B cell (primary cell): ENCODE data around the gene SIGMAR1. TPM values are rescaled to one million over a fixed set of nuclear protein-coding genes. Genes with fewer than 3 reads are reported as not detected.

ENCODE experiments used
- ATAC-seq: fragments of 200-7000 bp; cut with Tn5 transposase; one replicate; pipeline ENCODE4 v1.10.0; 2021; ENCODE audit warnings: low read depth, mild to moderate bottlenecking, moderate number of reproducible peaks, moderate library complexity
- CTCF ChIA-PET: fragments of 350-600 bp; sonication (Branson Sonifier 250); formaldehyde crosslinking; loops from one replicate; lab custom pipeline; 2021; ENCODE audit warnings: antibody characterized with exemption, inconsistent platforms; lab: Charles Lee
- POLR2A ChIA-PET: fragments of 350-600 bp; sonication (Branson Sonifier 250); formaldehyde crosslinking; loops from one replicate; lab custom pipeline; 2021; ENCODE audit warnings: antibody characterized with exemption; lab: Charles Lee
- DNase-seq: peaks from one replicate; pipeline ENCODE4 v3.0.0; 2013
- H2AFZ ChIP-seq: 2 replicates; pipeline ENCODE4 v1.6.1; 2012; ENCODE audit warnings: mild to moderate bottlenecking, low read depth, low read length; ENCODE audit not compliant: insufficient read depth, poor library complexity, severe bottlenecking
- H3K27ac ChIP-seq, 2 donors: 1 replicate in 1 of 2; 2 replicates in 1 of 2; pipeline ENCODE4 v1.5.1; 2012 to 2013; ENCODE audit warnings: low read length in 2 of 2, mild to moderate bottlenecking in 2 of 2, moderate library complexity in 1 of 2
- H3K27me3 ChIP-seq, 4 experiments: fragments of 200-600 bp in 1 of 4; sonication (generic) in 1 of 4; replicated peaks in 1 of 4; 1 replicate in 2 of 4; 2 replicates in 2 of 4; pipeline versions ENCODE4 v1.6.1 to v1.7.0; 2013 to 2016; ENCODE audit warnings: low read length in 3 of 4, mild to moderate bottlenecking in 2 of 4, mixed read lengths in 1 of 4, moderate library complexity in 1 of 4; ENCODE audit not compliant: insufficient read depth in 4 of 4, control insufficient read depth in 3 of 4; ENCODE audit errors: control extremely low read depth in 1 of 4
- H3K36me3 ChIP-seq, 2 experiments: replicated peaks in 1 of 2; 1 replicate in 1 of 2; 2 replicates in 1 of 2; pipeline versions ENCODE4 v1.6.1 to v1.7.1; 2013; ENCODE audit warnings: low read length in 1 of 2; ENCODE audit not compliant: insufficient read depth in 2 of 2, control insufficient read depth in 1 of 2; ENCODE audit errors: control extremely low read depth in 1 of 2, extremely low read depth in 1 of 2
- H3K4me1 ChIP-seq, 2 donors: fragments of 200-600 bp in 1 of 2; sonication (generic) in 1 of 2; 1 replicate in 1 of 2; 2 replicates in 1 of 2; pipeline versions ENCODE4 v1.5.1 to v1.6.1; 2013 to 2017; ENCODE audit warnings: low read length in 2 of 2; ENCODE audit not compliant: control insufficient read depth in 2 of 2, insufficient read depth in 2 of 2
- H3K4me2 ChIP-seq: replicated peaks from 2 replicates; pipeline ENCODE3; 2012; ENCODE audit warnings: mild to moderate bottlenecking, low read depth, low read length; ENCODE audit not compliant: poor library complexity, severe bottlenecking
- H3K4me3 ChIP-seq, 5 experiments: fragments of 200-600 bp in 1 of 5; sonication (generic) in 1 of 5; 1 replicate in 3 of 5; 2 replicates in 2 of 5; pipeline versions ENCODE4 v1.5.1 to v1.7.0; 2011 to 2016; ENCODE audit warnings: low read length in 4 of 5, mild to moderate bottlenecking in 4 of 5, low read depth in 2 of 5, control low read depth in 1 of 5, moderate library complexity in 1 of 5; ENCODE audit not compliant: insufficient read depth in 1 of 5; ENCODE audit errors: control extremely low read depth in 1 of 5, extremely low read depth in 1 of 5
- H3K79me2 ChIP-seq: fragments of 200-600 bp; sonication (generic); one replicate; pipeline ENCODE4 v1.6.0; 2016; ENCODE audit warnings: low read length; ENCODE audit not compliant: control insufficient read depth, insufficient read depth
- H3K9ac ChIP-seq: fragments of 200-600 bp; sonication (generic); 2 replicates; pipeline ENCODE4 v1.6.1; 2017; ENCODE audit warnings: mild to moderate bottlenecking, low read length, moderate library complexity
- H3K9me3 ChIP-seq, 3 donors: one replicate each; pipeline versions ENCODE4 v1.6.1 to v1.7.1; 2013; ENCODE audit warnings: low read length in 2 of 3; ENCODE audit not compliant: control insufficient read depth in 2 of 3, insufficient read depth in 1 of 3; ENCODE audit errors: control extremely low read depth in 1 of 3
- H4K20me1 ChIP-seq: 2 replicates; pipeline ENCODE4 v1.6.0; 2012; ENCODE audit warnings: mild to moderate bottlenecking, low read length; ENCODE audit not compliant: insufficient read depth, control insufficient read depth, poor library complexity, severe bottlenecking
- H3K27ac Mint-ChIP-seq: one replicate; pipeline ENCODE4 v1.8.0; 2021; ENCODE audit warnings: mixed read lengths
- H3K27me3 Mint-ChIP-seq: one replicate; pipeline ENCODE4 v1.8.0; 2021; ENCODE audit warnings: mixed read lengths
- H3K4me1 Mint-ChIP-seq: one replicate; pipeline ENCODE4 v1.8.0; 2021; ENCODE audit warnings: mixed read lengths
- H3K4me3 Mint-ChIP-seq: one replicate; pipeline ENCODE4 v1.8.0; 2021; ENCODE audit warnings: mixed read lengths
- H3K9me3 Mint-ChIP-seq: one replicate; pipeline ENCODE4 v1.8.0; 2022; ENCODE audit warnings: mixed read lengths; ENCODE audit not compliant: insufficient read depth
- CTCF ChIP-seq: fragments of 200-600 bp; IDR thresholded peaks from one replicate; pipeline ENCODE4 v1.8.0; 2022; ENCODE audit warnings: antibody characterized with exemption, mild to moderate bottlenecking
- EZH2 ChIP-seq: IDR thresholded peaks from 2 replicates; pipeline ENCODE4 v1.6.1; 2012; ENCODE audit warnings: borderline replicate concordance, low read depth, mild to moderate bottlenecking, moderate library complexity, low read length; ENCODE audit not compliant: insufficient read depth, poor library complexity, severe bottlenecking
- WGBS: methylation state at CpG from one replicate; pipeline ENCODE4 v1.1.5; 2013; ENCODE audit warnings: missing lambda C conversion rate; ENCODE audit not compliant: insufficient coverage; 5-methylcytosine and 5-hydroxymethylcytosine counted together
- intact Hi-C: fragments of 100-400 bp; cut with micrococcal nuclease; formaldehyde crosslinking; loops from one replicate; pipeline ENCODE4 v1.10.0; 2022
- polyA plus RNA-seq: library from polyadenylated mRNA; depleted of rRNA; stranded (reverse); fragments of >200 nt; gene quantifications from 2 replicates; pipeline ENCODE4 v1.2.3, GENCODE V29; 2012
- total RNA-seq, 2 donors: library from RNA; stranded (reverse); fragments of 120-200 nt in 1 of 2; gene quantifications; 1 replicate in 1 of 2; 2 replicates in 1 of 2; pipeline versions ENCODE4 v1.2.3 to v1.2.4, GENCODE V29; 2013 to 2022

SIGMAR1 gene
- total and polyA plus RNA-seq, 2 donors (not counting 1 experiment from before 2014, with no cell fraction given), result 21.4 to 30.7 TPM

GRCh38 chr9:34610434-34611206 is 27.0 kb downstream of the SIGMAR1 start:
- H3K4me2 ChIP-seq, result peak overlapping the region; percentile 98
- ATAC-seq (no peak), DNase-seq (no peak)
- peaks cover 9% of the 10 kb centered on the region for H3K79me2 ChIP-seq
- Mint-ChIP-seq H3K27ac (no peak overlapping the region), H3K4me3 (peak overlapping the region; percentile 91), H3K27me3 (no peaks in the 10 kb centered on the region), H3K4me1 (peaks cover 22% of the 10 kb centered on the region), H3K9me3 (no peaks in the 10 kb centered on the region)
- H3K27ac ChIP-seq, result no peak overlapping the region
- H3K9ac ChIP-seq, result no peak overlapping the region
- intact Hi-C loops, result loop anchor here (10.0 kb wide), 1 partner anchor 796 kb away; the partner anchor contains the start of gene UBE2R2
- 96% methylated on average over 20 of the region's 20 CpGs for WGBS
- no peaks in the 10 kb centered on the region for H4K20me1 ChIP-seq
- H3K4me3 ChIP-seq, result peak overlapping the region in 1 of 5 experiments; percentile 97
- TF ChIP-seq CTCF, result no peak
- TF ChIP-seq EZH2, result no peak
- CTCF ChIA-PET, result interaction anchor here (0.5 to 8.3 kb wide), 8 partner anchors 10 to 455 kb away, joined by 3 to 150 read pairs (median 4); partner anchors contain the start of genes DCTN3 and SIGMAR1
- peaks cover 0 to 8% of the 10 kb centered on the region in 2 experiments for H3K36me3 ChIP-seq
- POLR2A ChIA-PET, result interaction anchor here (0.5 to 2.6 kb wide), 3 partner anchors 10 to 45 kb away, joined by 4 to 10 read pairs (median 8); partner anchors contain the start of genes DCTN3 and SIGMAR1
- peaks cover 7 to 21% of the 10 kb centered on the region in 2 donors for H3K4me1 ChIP-seq
- no peak overlapping the region for H2AFZ ChIP-seq
- no peaks in the 10 kb centered on the region for H3K27me3 ChIP-seq
- H3K9me3 ChIP-seq, result peaks cover 0 to 7% (median 0%) of the 10 kb centered on the region in 3 donors

GRCh38 chr9:34607331-34607730 is 30.3 kb downstream of the SIGMAR1 start:
- H3K36me3 ChIP-seq, result no peaks in the 10 kb centered on the region
- peaks cover 7 to 12% of the 10 kb centered on the region in 2 donors for H3K4me1 ChIP-seq
- peaks cover 0 to 7% (median 0%) of the 10 kb centered on the region in 3 donors for H3K9me3 ChIP-seq
- ChIA-PET CTCF (interaction anchor here (4.8 to 5.5 kb wide), 2 partner anchors 15 to 28 kb away, joined by 27 to 75 read pairs; partner anchors contain the start of gene SIGMAR1), POLR2A (no interaction called here)
- no peaks in the 10 kb centered on the region for H3K27me3 ChIP-seq
- H4K20me1 ChIP-seq, result no peaks in the 10 kb centered on the region
- peaks cover 9% of the 10 kb centered on the region for H3K79me2 ChIP-seq
- H3K27ac ChIP-seq, result no peak overlapping the region
- H3K4me2 ChIP-seq, result no peak overlapping the region
- no peak overlapping the region for H3K9ac ChIP-seq
- ATAC-seq, result no peak
- intact Hi-C loops, result no loop called here
- Mint-ChIP-seq H3K27ac (no peak overlapping the region), H3K27me3 (peaks cover 4% of the 10 kb centered on the region), H3K9me3 (no peaks in the 10 kb centered on the region), H3K4me3 (no peak overlapping the region), H3K4me1 (peaks cover 18% of the 10 kb centered on the region)
- no peak overlapping the region for H3K4me3 ChIP-seq
- no peak for DNase-seq
- no peak overlapping the region for H2AFZ ChIP-seq
- TF ChIP-seq CTCF (no peak), EZH2 (no peak)
- 71% methylated on average over 2 of the region's 2 CpGs for WGBS
